Measurements from ENCODE around the gene MED9.

MED9 gene

GRCh38 chr17:17536702-17537101 lies 59.9 kb downstream of the MED9 start:
- Histone ChIP-seq H3K4me3 (ENCODE audit: low read depth, low read length, poor library complexity, severe bottlenecking) (no peak overlapping the region), H3K27me3 (ENCODE audit: insufficient read depth, low read length) (peaks cover 7% of the 10 kb centered on the region; the same call in 1 of the 2 replicates), H3F3A (ENCODE audit: insufficient read depth, low read length) (no peaks in the 10 kb centered on the region), H3K9me2 (ENCODE audit: low read depth, low read length) (no peaks in the 10 kb centered on the region), H3K4me1 (ENCODE audit: insufficient read depth, low read length, severe bottlenecking) (no peaks in the 10 kb centered on the region), H3K27ac (ENCODE audit: low read depth, low read length, poor library complexity, severe bottlenecking) (no peak overlapping the region), H4K20me1 (ENCODE audit: insufficient read depth, low read length) (no peaks in the 10 kb centered on the region), H3K36me3 (ENCODE audit: insufficient read depth, low read length) (no peaks in the 10 kb centered on the region), H3K4me2 (ENCODE audit: low read length) (no peak overlapping the region), H3K9ac (ENCODE audit: low read length) (no peak overlapping the region), H2AFZ (ENCODE audit: low read length) (no peak overlapping the region), H3K79me2 (ENCODE audit: insufficient read depth, low read length) (no peaks in the 10 kb centered on the region), H3K9me3 (ENCODE audit: low read length) (no peaks in the 10 kb centered on the region)
- TF ChIP-seq EZH2 (IDR thresholded peaks at IDR 0.05; ENCODE audit: borderline replicate concordance, low read length): no peak

GRCh38 chr17:17537311-17538099 lies 60.7 kb downstream of the MED9 start:
- H3K9me2 ChIP-seq (ENCODE audit: low read depth, low read length): no peaks in the 10 kb centered on the region
- no peaks in the 10 kb centered on the region for H3K4me1 ChIP-seq (ENCODE audit: insufficient read depth, low read length, severe bottlenecking)
- H2AFZ ChIP-seq (ENCODE audit: low read length): no peak overlapping the region
- no peak overlapping the region for H3K4me3 ChIP-seq (ENCODE audit: low read depth, low read length, poor library complexity, severe bottlenecking)
- no peak overlapping the region for H3K4me2 ChIP-seq (ENCODE audit: low read length)
- no peaks in the 10 kb centered on the region for H3K36me3 ChIP-seq (ENCODE audit: insufficient read depth, low read length)
- H4K20me1 ChIP-seq (ENCODE audit: insufficient read depth, low read length): no peaks in the 10 kb centered on the region
- peaks cover 7% of the 10 kb centered on the region; the same call in 1 of the 2 replicates for H3K27me3 ChIP-seq (ENCODE audit: insufficient read depth, low read length)
- H3K9me3 ChIP-seq (ENCODE audit: low read length): no peaks in the 10 kb centered on the region
- no peaks in the 10 kb centered on the region for H3F3A ChIP-seq (ENCODE audit: insufficient read depth, low read length)
- no peak for TF ChIP-seq CTCF (IDR thresholded peaks at IDR 0.05; ENCODE audit: low read length)
- TF ChIP-seq EZH2 (IDR thresholded peaks at IDR 0.05; ENCODE audit: borderline replicate concordance, low read length): no peak
- H3K9ac ChIP-seq (ENCODE audit: low read length): no peak overlapping the region
- no peaks in the 10 kb centered on the region for H3K79me2 ChIP-seq (ENCODE audit: insufficient read depth, low read length)
- no peak overlapping the region for H3K27ac ChIP-seq (ENCODE audit: low read depth, low read length, poor library complexity, severe bottlenecking)

GRCh38 chr17:17538417-17539391 lies 61.9 kb downstream of the MED9 start:
- no peaks in the 10 kb centered on the region for H3K36me3 ChIP-seq (ENCODE audit: insufficient read depth, low read length)
- H3K9me3 ChIP-seq (ENCODE audit: low read length): no peaks in the 10 kb centered on the region
- no peaks in the 10 kb centered on the region for H3K9me2 ChIP-seq (ENCODE audit: low read depth, low read length)
- peaks cover 7% of the 10 kb centered on the region; the same call in 1 of the 2 replicates for H3K27me3 ChIP-seq (ENCODE audit: insufficient read depth, low read length)
- H3K4me1 ChIP-seq (ENCODE audit: insufficient read depth, low read length, severe bottlenecking): no peaks in the 10 kb centered on the region
- H3K4me3 ChIP-seq (ENCODE audit: low read depth, low read length, poor library complexity, severe bottlenecking): no peak overlapping the region
- no peak overlapping the region for H3K27ac ChIP-seq (ENCODE audit: low read depth, low read length, poor library complexity, severe bottlenecking)
- no peak overlapping the region for H2AFZ ChIP-seq (ENCODE audit: low read length)
- TF ChIP-seq CTCF (IDR thresholded peaks at IDR 0.05; ENCODE audit: low read length) (no peak), EZH2 (IDR thresholded peaks at IDR 0.05; ENCODE audit: borderline replicate concordance, low read length) (no peak)
- H4K20me1 ChIP-seq (ENCODE audit: insufficient read depth, low read length): no peaks in the 10 kb centered on the region
- no peak overlapping the region for H3K4me2 ChIP-seq (ENCODE audit: low read length)
- no peaks in the 10 kb centered on the region for H3F3A ChIP-seq (ENCODE audit: insufficient read depth, low read length)
- H3K79me2 ChIP-seq (ENCODE audit: insufficient read depth, low read length): no peaks in the 10 kb centered on the region
- no peak overlapping the region for H3K9ac ChIP-seq (ENCODE audit: low read length)
